ENCODE results near the gene VPS16.

DNA sequence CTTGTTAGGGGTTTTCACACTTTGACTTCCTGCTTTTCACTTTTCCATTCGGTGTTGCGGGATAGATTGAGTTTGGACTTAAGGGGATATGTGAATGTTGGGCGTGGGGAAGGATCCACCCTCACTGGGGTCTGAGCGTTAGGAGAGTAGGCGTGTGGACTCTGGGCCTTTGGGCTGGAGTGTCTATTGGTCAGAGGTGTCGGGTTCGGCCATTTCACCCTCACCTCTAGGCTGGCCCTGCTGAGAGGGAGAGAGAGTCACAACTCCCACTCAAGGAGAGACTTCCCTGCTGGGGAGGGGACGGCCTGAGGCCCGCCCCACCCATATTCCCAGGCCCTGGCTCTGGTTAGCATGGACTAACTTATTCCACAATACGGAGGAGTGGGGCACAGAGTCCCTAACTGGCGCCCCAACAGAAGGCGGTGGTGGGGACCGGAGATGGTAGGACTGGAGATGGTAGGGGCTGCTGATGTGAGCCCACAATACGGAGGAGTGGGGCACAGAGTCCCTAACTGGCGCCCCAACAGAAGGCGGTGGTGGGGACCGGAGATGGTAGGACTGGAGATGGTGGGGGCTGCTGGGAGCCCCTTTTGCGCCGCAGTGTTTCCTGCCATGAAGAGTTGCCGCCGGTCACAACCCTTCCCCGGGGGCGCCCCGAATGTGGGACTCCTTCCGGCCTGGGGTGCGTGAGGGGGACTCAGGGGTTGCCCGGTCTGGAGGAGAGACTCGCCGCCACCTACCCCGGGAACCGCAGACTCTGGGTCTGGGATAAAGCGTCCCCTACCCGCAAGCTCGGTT, 31.3 kb downstream of the VPS16 start:
- TF ChIP-seq POLR2AphosphoS5 (IDR thresholded peaks at IDR 0.05; ENCODE audit: low read depth, low read length) (no peak), SRF (IDR thresholded peaks at IDR 0.05; ENCODE audit: low read depth) (no peak), CTCF (IDR thresholded peaks at IDR 0.05 in 2 of 3, conservative IDR thresholded peaks at IDR 0.05 in 1 of 3; ENCODE audit: borderline replicate concordance in 1 of 3, insufficient read depth in 1 of 3, low read depth in 2 of 3, low read length in 2 of 3) (no peak), POLR2A (IDR thresholded peaks at IDR 0.05; ENCODE audit: borderline replicate concordance, extremely low read depth, insufficient read depth, insufficient read length) (no peak), SP1 (IDR thresholded peaks at IDR 0.05; ENCODE audit: low read depth) (no peak), CBX3 (IDR thresholded peaks at IDR 0.05; ENCODE audit: low read depth) (no peak), JUND (IDR thresholded peaks at IDR 0.05) (no peak), ZNF274 (IDR thresholded peaks at IDR 0.05; ENCODE audit: low read depth, low read length) (no peak)
